Lower leg skin (tissue), 3 donors: ENCODE measurements around the gene STARD3.

Experiments
- POLR2A ChIP-seq, 2 donors: fragments of 450-650 bp; IDR thresholded peaks; one replicate each; pipeline ENCODE4 v1.6.1; 2016 to 2017; ENCODE audit warnings: antibody characterized with exemption in 2 of 2, mild to moderate bottlenecking in 1 of 2, moderate library complexity in 1 of 2
- TF ChIP-seq, protein P1 (sequence below), 3 donors: fragments of 450-650 bp; IDR thresholded peaks; one replicate each; pipeline ENCODE4 v1.5.1; 2016; ENCODE audit warnings: antibody characterized with exemption in 3 of 3, mild to moderate bottlenecking in 3 of 3, moderate library complexity in 2 of 3

- TF ChIP-seq, protein P1, sequence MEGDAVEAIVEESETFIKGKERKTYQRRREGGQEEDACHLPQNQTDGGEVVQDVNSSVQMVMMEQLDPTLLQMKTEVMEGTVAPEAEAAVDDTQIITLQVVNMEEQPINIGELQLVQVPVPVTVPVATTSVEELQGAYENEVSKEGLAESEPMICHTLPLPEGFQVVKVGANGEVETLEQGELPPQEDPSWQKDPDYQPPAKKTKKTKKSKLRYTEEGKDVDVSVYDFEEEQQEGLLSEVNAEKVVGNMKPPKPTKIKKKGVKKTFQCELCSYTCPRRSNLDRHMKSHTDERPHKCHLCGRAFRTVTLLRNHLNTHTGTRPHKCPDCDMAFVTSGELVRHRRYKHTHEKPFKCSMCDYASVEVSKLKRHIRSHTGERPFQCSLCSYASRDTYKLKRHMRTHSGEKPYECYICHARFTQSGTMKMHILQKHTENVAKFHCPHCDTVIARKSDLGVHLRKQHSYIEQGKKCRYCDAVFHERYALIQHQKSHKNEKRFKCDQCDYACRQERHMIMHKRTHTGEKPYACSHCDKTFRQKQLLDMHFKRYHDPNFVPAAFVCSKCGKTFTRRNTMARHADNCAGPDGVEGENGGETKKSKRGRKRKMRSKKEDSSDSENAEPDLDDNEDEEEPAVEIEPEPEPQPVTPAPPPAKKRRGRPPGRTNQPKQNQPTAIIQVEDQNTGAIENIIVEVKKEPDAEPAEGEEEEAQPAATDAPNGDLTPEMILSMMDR (IDR thresholded peaks at IDR 0.05) = no peak
- no peak for TF ChIP-seq POLR2A (IDR thresholded peaks at IDR 0.05)
These were observed 70.0 kb downstream of the STARD3 start for GRCh38 chr17:39706921-39707337.
